HG03025 (cell line): ENCODE measurements around the gene TBC1D10A.

Source experiments
- ATAC-seq: cut with Tn5 transposase; IDR thresholded peaks from one replicate; pipeline ENCODE4 v1.9.1; 2021; ENCODE audit warnings: mild to moderate bottlenecking, moderate library complexity; ENCODE audit not compliant: unreplicated experiment, low FRiP score

Gene TBC1D10A

GRCh38 chr22:30323246-30323645, 3.5 kb downstream of the TBC1D10A start:
- ATAC-seq: no peak

- no peak for ATAC-seq
Measured at GRCh38 chr22:30321461-30321860, 5.3 kb downstream of the TBC1D10A start.

- ATAC-seq: no peak
Measured at GRCh38 chr22:30320021-30320556, 6.7 kb downstream of the TBC1D10A start.

GRCh38 chr22:30318799-30319419, 7.8 kb downstream of the TBC1D10A start:
- no peak for ATAC-seq

GRCh38 chr22:30317778-30318177, 9.0 kb downstream of the TBC1D10A start:
- ATAC-seq: no peak

GRCh38 chr22:30315962-30316576, 10.7 kb downstream of the TBC1D10A start:
- no peak for ATAC-seq

GRCh38 chr22:30314915-30315314, 11.8 kb downstream of the TBC1D10A start:
- no peak for ATAC-seq

- ATAC-seq: no peak
Measured at GRCh38 chr22:30313527-30314363, 13.0 kb downstream of the TBC1D10A start.

GRCh38 chr22:30312053-30312452, 14.7 kb downstream of the TBC1D10A start:
- no peak for ATAC-seq

- ATAC-seq: no peak
Measured at GRCh38 chr22:30310881-30311771, 15.6 kb downstream of the TBC1D10A start.

GRCh38 chr22:30309951-30310741, 16.6 kb downstream of the TBC1D10A start:
- no peak for ATAC-seq

GRCh38 chr22:30308518-30309230, 18.1 kb downstream of the TBC1D10A start:
- no peak for ATAC-seq

- no peak for ATAC-seq
Measured at GRCh38 chr22:30308093-30308492, 18.6 kb downstream of the TBC1D10A start.

GRCh38 chr22:30307041-30307574, 19.6 kb downstream of the TBC1D10A start:
- ATAC-seq: no peak

- no peak for ATAC-seq
Measured at GRCh38 chr22:30306627-30307011, 20.1 kb downstream of the TBC1D10A start.

- no peak for ATAC-seq
Measured at GRCh38 chr22:30305906-30306626, 20.7 kb downstream of the TBC1D10A start.

- ATAC-seq: no peak
Measured at GRCh38 chr22:30305519-30305905, 21.2 kb downstream of the TBC1D10A start.
